Activated CD8-positive, alpha-beta memory T cell treated with anti-CD3 and anti-CD28 coated beads, Interleukin-2, amount 10 ng/mL, durations not matched to agents 7 days and 5 days (primary cell): Measurements from ENCODE around the gene SLC38A11. TPM values are rescaled to one million over a fixed set of nuclear protein-coding genes. Genes with fewer than 3 reads are reported as not detected.
"Not testable (repeated sequence)": the region's sequence is repeated elsewhere in the genome, so short reads cannot be mapped to it uniquely, and the experiment has no call there.

ENCODE experiments used
- ATAC-seq: fragments of 150-1000 bp; cut with Tn5 transposase; one replicate; pipeline ENCODE4 v1.10.0; 2021; ENCODE audit warnings: moderate library complexity
- CTCF ChIA-PET: fragments of 350-600 bp; sonication (Branson Sonifier 250); formaldehyde crosslinking; loops from one replicate; lab custom pipeline; 2021; ENCODE audit warnings: antibody characterized with exemption; lab: Charles Lee
- DNase-seq: peaks from one replicate; pipeline ENCODE4 v3.0.0-alpha.2; 2020
- H3K27ac Mint-ChIP-seq: one replicate; pipeline ENCODE4 v1.8.0; 2021; ENCODE audit warnings: mild to moderate bottlenecking, mixed read lengths
- H3K27me3 Mint-ChIP-seq: one replicate; pipeline ENCODE4 v1.8.0; 2021; ENCODE audit warnings: mixed read lengths
- H3K36me3 Mint-ChIP-seq: one replicate; pipeline ENCODE4 v1.8.0; 2021; ENCODE audit warnings: mild to moderate bottlenecking, mixed read lengths
- H3K4me1 Mint-ChIP-seq: one replicate; pipeline ENCODE4 v1.8.0; 2021; ENCODE audit warnings: mixed read lengths
- H3K4me3 Mint-ChIP-seq: one replicate; pipeline ENCODE4 v1.8.0; 2021; ENCODE audit warnings: mild to moderate bottlenecking, moderate library complexity, mixed read lengths
- H3K9me3 Mint-ChIP-seq: one replicate; pipeline ENCODE4 v1.8.0; 2022; ENCODE audit warnings: low read depth, mixed read lengths
- total RNA-seq, 2 experiments: library from RNA; stranded (reverse); gene quantifications; one replicate each; pipeline ENCODE4 v1.2.3, GENCODE V29; 2021

Gene SLC38A11
- total RNA-seq, 2 experiments from 2014 or later, result not detected

- H3K9me3 Mint-ChIP-seq, result no peaks in the 10 kb centered on the region
- H3K27ac Mint-ChIP-seq, result no peak overlapping the region
- H3K36me3 Mint-ChIP-seq, result no peaks in the 10 kb centered on the region
- peaks cover 4% of the 10 kb centered on the region for H3K27me3 Mint-ChIP-seq
- H3K4me1 Mint-ChIP-seq, result peaks cover 7% of the 10 kb centered on the region
- DNase-seq (no peak), ATAC-seq (no peak)
- no peak overlapping the region for H3K4me3 Mint-ChIP-seq
- CTCF ChIA-PET, result no interaction called here
Observed at GRCh38 chr2:164981217-164981990, 26.1 kb upstream of the SLC38A11 start.

DNA sequence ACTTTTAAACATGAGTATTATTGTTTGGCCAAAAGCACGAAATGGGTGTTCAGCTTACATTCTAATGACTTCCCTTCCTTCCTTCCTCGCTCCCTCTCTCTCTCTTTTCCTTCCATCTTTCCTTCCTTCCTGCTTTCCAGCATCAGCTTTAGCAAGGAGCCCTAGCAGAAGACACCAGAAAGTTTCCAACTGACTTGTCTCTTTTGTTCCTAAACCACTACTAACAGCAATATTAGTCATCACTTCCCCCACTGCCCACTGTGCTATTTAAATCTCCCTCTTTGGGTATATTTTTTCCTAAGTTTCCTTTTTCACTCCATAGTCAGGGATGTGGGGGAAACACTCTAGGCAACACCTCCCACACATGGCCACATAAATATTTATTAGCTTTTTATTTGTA, 25.4 kb upstream of the SLC38A11 start:
- ATAC-seq, result not testable (repeated sequence)

GRCh38 chr2:164979113-164979512, 23.8 kb upstream of the SLC38A11 start:
- Mint-ChIP-seq H3K9me3 (no peaks in the 10 kb centered on the region), H3K36me3 (no peaks in the 10 kb centered on the region), H3K4me1 (peaks cover 7% of the 10 kb centered on the region), H3K27me3 (no peaks in the 10 kb centered on the region), H3K27ac (no peak overlapping the region), H3K4me3 (no peak overlapping the region)
- CTCF ChIA-PET, result no interaction called here
- DNase-seq (no peak), ATAC-seq (no peak)

More for the DNA sequence above, 25.4 kb upstream of the SLC38A11 start:
- H3K9me3 Mint-ChIP-seq, H3K4me3 Mint-ChIP-seq, H3K36me3 Mint-ChIP-seq, DNase-seq, H3K27ac Mint-ChIP-seq, H3K4me1 Mint-ChIP-seq, CTCF ChIA-PET, H3K27me3 Mint-ChIP-seq: not testable (repeated sequence)

DNA sequence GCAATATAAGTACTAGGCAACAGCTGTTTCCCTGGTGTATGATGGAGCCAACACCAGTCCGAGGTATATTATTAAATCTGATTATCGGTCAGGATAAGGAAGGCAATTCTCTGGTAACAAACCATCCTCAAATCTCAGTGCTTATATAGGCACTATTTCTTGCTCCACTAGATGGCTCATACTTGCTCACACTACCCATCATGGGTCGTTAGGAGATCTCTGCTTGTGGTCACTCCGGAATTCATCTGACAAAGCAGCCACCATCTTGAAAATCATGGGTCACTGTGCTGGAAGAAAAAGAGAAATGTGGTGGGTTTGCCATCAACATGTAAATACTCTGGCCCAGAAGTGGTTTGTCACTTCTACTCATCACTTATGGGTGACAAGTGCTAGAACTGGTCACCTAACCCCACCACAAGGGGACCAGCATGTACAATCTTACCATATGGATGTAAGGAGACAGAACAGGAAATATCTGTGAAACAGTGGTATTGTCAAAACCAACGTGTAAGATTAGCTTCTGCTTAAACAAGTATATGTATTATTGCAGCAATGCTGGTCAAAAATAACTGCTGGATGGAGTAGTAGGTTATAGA, 21.6 kb upstream of the SLC38A11 start:
- H3K9me3 Mint-ChIP-seq, H3K4me1 Mint-ChIP-seq, H3K27ac Mint-ChIP-seq, H3K4me3 Mint-ChIP-seq, H3K36me3 Mint-ChIP-seq, CTCF ChIA-PET, ATAC-seq, DNase-seq, H3K27me3 Mint-ChIP-seq: not testable (repeated sequence)

GRCh38 chr2:164976301-164976700, 21.0 kb upstream of the SLC38A11 start:
- H3K4me1 Mint-ChIP-seq, result peaks cover 7% of the 10 kb centered on the region
- no peak overlapping the region for H3K27ac Mint-ChIP-seq
- H3K9me3 Mint-ChIP-seq, result no peaks in the 10 kb centered on the region
- no peaks in the 10 kb centered on the region for H3K36me3 Mint-ChIP-seq
- H3K27me3 Mint-ChIP-seq, result no peaks in the 10 kb centered on the region
- CTCF ChIA-PET, result no interaction called here
- no peak overlapping the region for H3K4me3 Mint-ChIP-seq
- ATAC-seq, result no peak
- no peak for DNase-seq

- CTCF ChIA-PET, result no interaction called here
- H3K4me1 Mint-ChIP-seq, result peaks cover 4% of the 10 kb centered on the region
- no peak overlapping the region for H3K4me3 Mint-ChIP-seq
- no peak for ATAC-seq
- DNase-seq, result no peak
- no peak overlapping the region for H3K27ac Mint-ChIP-seq
- H3K9me3 Mint-ChIP-seq, result no peaks in the 10 kb centered on the region
- H3K27me3 Mint-ChIP-seq, result no peaks in the 10 kb centered on the region
- no peaks in the 10 kb centered on the region for H3K36me3 Mint-ChIP-seq
Observed at GRCh38 chr2:164975891-164976290, 20.6 kb upstream of the SLC38A11 start.

- no peak overlapping the region for H3K27ac Mint-ChIP-seq
- H3K27me3 Mint-ChIP-seq, result no peaks in the 10 kb centered on the region
- no peak overlapping the region for H3K4me3 Mint-ChIP-seq
- CTCF ChIA-PET, result no interaction called here
- ATAC-seq (no peak), DNase-seq (no peak)
- H3K4me1 Mint-ChIP-seq, result no peaks in the 10 kb centered on the region
- no peaks in the 10 kb centered on the region for H3K36me3 Mint-ChIP-seq
- H3K9me3 Mint-ChIP-seq, result no peaks in the 10 kb centered on the region
Observed at GRCh38 chr2:164974221-164974620, 18.9 kb upstream of the SLC38A11 start.

- DNase-seq, result no peak
- CTCF ChIA-PET, result no interaction called here
- no peaks in the 10 kb centered on the region for H3K4me1 Mint-ChIP-seq
- no peak overlapping the region for H3K27ac Mint-ChIP-seq
- no peak overlapping the region for H3K4me3 Mint-ChIP-seq
- no peak for ATAC-seq
- H3K36me3 Mint-ChIP-seq, result no peaks in the 10 kb centered on the region
- no peaks in the 10 kb centered on the region for H3K27me3 Mint-ChIP-seq
- H3K9me3 Mint-ChIP-seq, result no peaks in the 10 kb centered on the region
Observed at GRCh38 chr2:164972216-164972615, 16.9 kb upstream of the SLC38A11 start.

- Mint-ChIP-seq H3K27me3 (no peaks in the 10 kb centered on the region), H3K27ac (no peak overlapping the region), H3K4me3 (no peak overlapping the region), H3K4me1 (no peaks in the 10 kb centered on the region), H3K36me3 (no peaks in the 10 kb centered on the region), H3K9me3 (no peaks in the 10 kb centered on the region)
- CTCF ChIA-PET, result no interaction called here
- no peak for ATAC-seq
- DNase-seq, result no peak
Observed at GRCh38 chr2:164969909-164970690, 14.8 kb upstream of the SLC38A11 start.

DNA sequence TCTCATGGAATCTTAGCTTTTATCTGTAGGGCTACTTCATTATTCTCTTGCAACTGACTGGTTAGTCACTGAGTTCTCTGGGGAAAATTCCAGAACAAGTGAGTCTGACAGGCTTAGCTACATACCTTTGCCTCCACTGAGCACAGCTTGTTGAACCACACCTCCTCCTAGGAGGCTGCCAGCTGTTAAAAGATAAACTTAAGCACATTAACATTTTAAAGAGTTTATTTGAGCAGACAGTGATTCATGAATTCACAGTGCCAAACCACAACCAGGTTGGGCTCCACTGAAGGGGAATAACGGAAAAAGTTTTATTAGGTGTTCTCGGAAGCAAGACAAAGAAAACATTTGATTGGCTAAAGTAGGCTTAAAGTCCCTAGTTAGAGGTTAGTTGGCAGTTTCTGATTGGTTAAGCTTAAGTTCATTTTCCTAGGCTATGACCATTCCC, 12.5 kb upstream of the SLC38A11 start:
- DNase-seq (no peak), ATAC-seq (no peak)
- CTCF ChIA-PET, result interaction anchor here (0.8 kb wide), 1 partner anchor 126 kb away, joined by 3 read pairs; the partner anchor contains the start of gene COBLL1
- no peak overlapping the region for H3K4me3 Mint-ChIP-seq
- no peaks in the 10 kb centered on the region for H3K9me3 Mint-ChIP-seq
- H3K27ac Mint-ChIP-seq, result no peak overlapping the region
- no peaks in the 10 kb centered on the region for H3K27me3 Mint-ChIP-seq
- no peaks in the 10 kb centered on the region for H3K36me3 Mint-ChIP-seq
- no peaks in the 10 kb centered on the region for H3K4me1 Mint-ChIP-seq

DNA sequence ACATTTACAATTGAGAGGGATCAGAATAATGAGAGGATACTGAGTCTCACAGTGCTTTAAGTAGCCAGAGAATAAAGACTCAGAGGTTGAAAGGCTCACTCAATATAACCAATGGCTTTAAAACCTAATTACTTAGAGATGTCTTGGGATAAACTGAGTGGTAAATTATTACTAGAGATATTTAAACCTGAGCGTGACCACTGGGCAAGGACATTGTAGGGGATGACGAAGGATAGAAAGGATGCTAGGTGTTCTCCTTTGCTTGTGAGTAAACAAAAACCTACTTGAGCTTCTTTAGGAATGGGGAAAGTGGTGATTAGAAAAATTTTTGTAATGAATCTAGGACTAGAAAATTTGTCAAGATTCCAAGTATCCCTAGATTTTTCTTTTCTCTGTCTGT, 12.0 kb upstream of the SLC38A11 start:
- Mint-ChIP-seq H3K4me3 (no peak overlapping the region), H3K27ac (no peak overlapping the region), H3K36me3 (no peaks in the 10 kb centered on the region), H3K4me1 (no peaks in the 10 kb centered on the region), H3K27me3 (no peaks in the 10 kb centered on the region), H3K9me3 (no peaks in the 10 kb centered on the region)
- CTCF ChIA-PET, result interaction anchor here (0.8 kb wide), 1 partner anchor 126 kb away, joined by 3 read pairs; the partner anchor contains the start of gene COBLL1
- DNase-seq (no peak), ATAC-seq (no peak)

DNA sequence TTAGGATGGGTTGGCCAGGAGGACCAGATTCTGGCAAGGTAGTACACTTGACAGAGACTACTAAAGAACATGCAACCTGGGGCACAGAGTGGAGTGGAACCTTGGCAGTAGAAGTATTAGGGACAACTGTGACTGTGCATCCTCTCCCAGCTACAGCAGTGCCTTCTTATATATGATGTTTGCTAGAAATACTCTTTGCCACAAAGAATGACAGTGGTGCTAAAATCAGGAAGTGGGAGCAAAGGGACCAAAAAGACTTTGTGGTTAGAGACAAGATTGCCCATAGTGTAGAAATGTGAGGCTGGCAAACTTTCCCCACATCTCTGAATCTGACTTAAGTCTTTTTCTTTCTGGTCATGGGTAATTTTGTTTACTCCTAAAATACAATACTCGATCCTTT, 9.4 kb upstream of the SLC38A11 start:
- no peaks in the 10 kb centered on the region for H3K36me3 Mint-ChIP-seq
- DNase-seq (no peak), ATAC-seq (no peak)
- CTCF ChIA-PET, result no interaction called here
- no peaks in the 10 kb centered on the region for H3K9me3 Mint-ChIP-seq
- no peaks in the 10 kb centered on the region for H3K4me1 Mint-ChIP-seq
- H3K27ac Mint-ChIP-seq, result no peak overlapping the region
- H3K4me3 Mint-ChIP-seq, result no peak overlapping the region
- no peaks in the 10 kb centered on the region for H3K27me3 Mint-ChIP-seq

DNA sequence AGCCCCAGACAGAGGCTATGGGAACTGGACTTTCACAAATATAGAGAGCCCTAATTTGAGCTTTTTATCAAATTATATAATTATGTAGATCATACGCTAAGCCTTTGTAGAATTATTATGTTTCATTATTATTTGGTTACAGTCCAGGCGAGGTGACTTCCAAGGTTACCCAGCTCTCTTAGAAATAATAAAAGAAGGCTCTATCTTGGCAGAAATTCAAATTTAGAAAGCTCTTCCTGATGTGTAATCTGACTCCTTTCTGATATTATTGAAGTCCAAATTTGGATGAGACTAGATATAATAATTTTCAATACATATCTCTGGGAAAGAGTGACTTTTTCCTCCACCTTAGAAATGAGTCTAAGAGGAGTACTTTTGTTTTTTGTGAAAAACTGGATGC, 4.8 kb upstream of the SLC38A11 start:
- CTCF ChIA-PET, result no interaction called here
- Mint-ChIP-seq H3K4me1 (no peaks in the 10 kb centered on the region), H3K4me3 (no peak overlapping the region), H3K36me3 (no peaks in the 10 kb centered on the region), H3K27me3 (peaks cover 6% of the 10 kb centered on the region), H3K9me3 (no peaks in the 10 kb centered on the region), H3K27ac (no peak overlapping the region)
- DNase-seq, result no peak
- ATAC-seq, result no peak
